ENCODE results near the gene CAMTA1. TPM values are rescaled to one million over a fixed set of nuclear protein-coding genes. Genes with fewer than 3 reads are reported as not detected.

Gene CAMTA1
- total RNA-seq, 5 donors from 2014 or later (not counting 1 experiment from before 2014, with no cell fraction given): 29.7 to 37.4 (median 34.6) TPM

DNA sequence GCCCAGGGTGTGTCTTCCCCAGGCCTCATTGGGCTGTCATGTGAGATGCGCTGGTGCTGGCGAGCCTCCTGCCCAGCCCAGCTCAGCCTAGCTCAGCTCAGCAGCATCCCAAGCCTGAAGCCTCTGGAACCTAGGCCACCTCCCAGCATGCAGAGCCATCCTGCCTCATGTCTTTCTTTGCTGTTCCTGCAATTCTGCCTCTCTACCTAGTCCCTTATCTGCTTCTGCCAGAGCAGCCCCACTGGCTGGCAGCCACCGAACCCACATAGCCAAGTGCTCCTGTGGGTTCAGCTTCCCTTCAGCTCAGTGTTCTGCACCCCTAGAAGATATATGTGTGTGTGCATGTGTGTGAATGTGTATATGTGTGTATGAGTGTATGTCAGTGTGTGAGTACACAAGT, 694.3 kb downstream of the CAMTA1 start:
- H3K4me3 ChIP-seq (ENCODE audit: control insufficient read depth in 1 of 2, extremely low read depth in 1 of 2, low read length in 1 of 2): no peak overlapping the region
- ChIA-PET CTCF (no interaction called here), POLR2A (no interaction called here)
- Mint-ChIP-seq H3K4me3 (no peak overlapping the region), H3K4me1 (no peaks in the 10 kb centered on the region), H3K27me3 (peaks cover 4 to 7% of the 10 kb centered on the region in 2 donors), H3K9me3 (no peaks in the 10 kb centered on the region), H3K36me3 (no peaks in the 10 kb centered on the region), H3K27ac (no peak overlapping the region)
- no peak for DNase-seq
- H3K9me3 ChIP-seq: no peaks in the 10 kb centered on the region
- no peak for ATAC-seq (replicated peaks in 1 of 4)
- 100% methylated on average over 3 of the region's 3 CpGs for WGBS (ENCODE audit: insufficient coverage)
- peaks cover 0 to 23% of the 10 kb centered on the region in 2 experiments for H3K27me3 ChIP-seq (replicated peaks in 1 of 2; ENCODE audit: control insufficient read depth in 2 of 2, extremely low read depth in 1 of 2, insufficient read depth in 2 of 2, low read length in 1 of 2)
- H3K36me3 ChIP-seq (ENCODE audit: control insufficient read depth in 2 of 2, extremely low read depth in 1 of 2, insufficient read depth in 1 of 2, low read length in 1 of 2): no peaks in the 10 kb centered on the region
- no peaks in the 10 kb centered on the region for H3K4me1 ChIP-seq (ENCODE audit: control insufficient read depth in 1 of 2, extremely low read depth in 1 of 2, insufficient read depth in 2 of 2, low read length in 2 of 2)
- H3K27ac ChIP-seq (ENCODE audit: low read length): no peak overlapping the region

DNA sequence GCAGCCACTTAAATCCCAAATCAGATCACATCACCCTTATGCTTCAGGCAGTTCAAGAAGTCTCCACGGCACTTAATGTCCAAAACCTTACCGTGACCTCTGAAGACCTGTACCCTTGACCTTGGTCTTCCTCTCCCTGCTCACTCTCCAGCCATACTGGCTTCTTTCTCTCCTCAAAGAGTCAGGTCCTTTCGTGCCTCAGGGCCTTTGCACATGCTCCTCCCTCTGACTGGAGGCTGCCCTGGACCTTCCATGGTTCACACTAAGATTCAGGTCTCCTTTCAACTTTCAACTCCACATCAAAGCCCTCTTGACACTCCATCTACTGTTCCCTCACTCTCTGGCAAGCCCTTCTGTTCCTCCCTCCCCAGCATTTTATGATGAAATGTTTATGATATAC, 695.9 kb downstream of the CAMTA1 start:
- Mint-ChIP-seq H3K27me3 (peaks cover 4 to 6% of the 10 kb centered on the region in 2 donors), H3K4me3 (no peak overlapping the region), H3K9me3 (no peaks in the 10 kb centered on the region), H3K36me3 (no peaks in the 10 kb centered on the region), H3K27ac (no peak overlapping the region), H3K4me1 (no peaks in the 10 kb centered on the region)
- no peak overlapping the region for H3K27ac ChIP-seq (ENCODE audit: low read length)
- WGBS (ENCODE audit: insufficient coverage): 58% methylated on average over 3 of the region's 3 CpGs
- no peak for ATAC-seq (replicated peaks in 1 of 4)
- H3K9me3 ChIP-seq: no peaks in the 10 kb centered on the region
- ChIA-PET POLR2A (no interaction called here), CTCF (no interaction called here)
- DNase-seq: no peak
- peaks cover 0 to 33% of the 10 kb centered on the region in 2 experiments for H3K27me3 ChIP-seq (replicated peaks in 1 of 2; ENCODE audit: control insufficient read depth in 2 of 2, extremely low read depth in 1 of 2, insufficient read depth in 2 of 2, low read length in 1 of 2)
- no peaks in the 10 kb centered on the region for H3K36me3 ChIP-seq (ENCODE audit: control insufficient read depth in 2 of 2, extremely low read depth in 1 of 2, insufficient read depth in 1 of 2, low read length in 1 of 2)
- H3K4me1 ChIP-seq (ENCODE audit: control insufficient read depth in 1 of 2, extremely low read depth in 1 of 2, insufficient read depth in 2 of 2, low read length in 2 of 2): no peaks in the 10 kb centered on the region
- H3K4me3 ChIP-seq (ENCODE audit: control insufficient read depth in 1 of 2, extremely low read depth in 1 of 2, low read length in 1 of 2): no peak overlapping the region

DNA sequence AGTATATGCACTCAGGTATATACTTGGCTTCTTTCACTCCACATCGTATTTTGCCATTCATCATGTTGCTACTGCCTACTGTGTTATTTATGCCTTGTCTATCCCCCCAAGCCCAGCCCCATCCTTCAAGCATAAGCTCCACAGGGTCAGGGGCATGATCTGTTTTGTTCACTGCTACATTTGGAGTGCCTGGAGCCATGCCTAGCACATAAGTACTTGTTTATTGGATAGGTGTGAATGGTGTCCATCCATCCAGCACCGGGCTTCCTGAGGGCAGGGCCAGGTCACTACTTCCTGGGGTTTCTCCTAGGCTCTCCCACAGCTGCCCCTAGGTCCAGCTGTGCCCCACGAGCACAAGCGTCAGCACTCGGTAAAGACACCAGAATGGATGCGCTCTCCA, 696.8 kb downstream of the CAMTA1 start:
- H3K27ac ChIP-seq (ENCODE audit: low read length): no peak overlapping the region
- no peaks in the 10 kb centered on the region for H3K4me1 ChIP-seq (ENCODE audit: control insufficient read depth in 1 of 2, extremely low read depth in 1 of 2, insufficient read depth in 2 of 2, low read length in 2 of 2)
- H3K4me3 ChIP-seq (ENCODE audit: control insufficient read depth in 1 of 2, extremely low read depth in 1 of 2, low read length in 1 of 2): no peak overlapping the region
- H3K4me1 Mint-ChIP-seq: no peaks in the 10 kb centered on the region
- peaks cover 4 to 6% of the 10 kb centered on the region in 2 donors for H3K27me3 Mint-ChIP-seq
- ChIA-PET POLR2A (no interaction called here), CTCF (interaction anchor here in 1 of 2 donors (0.5 kb wide), 1 partner anchor 12 kb away, joined by 4 read pairs; no protein-coding TSS in a partner anchor)
- H3K36me3 ChIP-seq (ENCODE audit: control insufficient read depth in 2 of 2, extremely low read depth in 1 of 2, insufficient read depth in 1 of 2, low read length in 1 of 2): no peaks in the 10 kb centered on the region
- no peak overlapping the region for H3K27ac Mint-ChIP-seq
- WGBS (ENCODE audit: insufficient coverage): 83% methylated on average over 2 of the region's 6 CpGs
- no peaks in the 10 kb centered on the region for H3K9me3 ChIP-seq
- no peaks in the 10 kb centered on the region for H3K9me3 Mint-ChIP-seq
- no peak for ATAC-seq (replicated peaks in 1 of 4)
- H3K4me3 Mint-ChIP-seq: no peak overlapping the region
- H3K36me3 Mint-ChIP-seq: no peaks in the 10 kb centered on the region
- DNase-seq: no peak
- peaks cover 0 to 33% of the 10 kb centered on the region in 2 experiments for H3K27me3 ChIP-seq (replicated peaks in 1 of 2; ENCODE audit: control insufficient read depth in 2 of 2, extremely low read depth in 1 of 2, insufficient read depth in 2 of 2, low read length in 1 of 2)

DNA sequence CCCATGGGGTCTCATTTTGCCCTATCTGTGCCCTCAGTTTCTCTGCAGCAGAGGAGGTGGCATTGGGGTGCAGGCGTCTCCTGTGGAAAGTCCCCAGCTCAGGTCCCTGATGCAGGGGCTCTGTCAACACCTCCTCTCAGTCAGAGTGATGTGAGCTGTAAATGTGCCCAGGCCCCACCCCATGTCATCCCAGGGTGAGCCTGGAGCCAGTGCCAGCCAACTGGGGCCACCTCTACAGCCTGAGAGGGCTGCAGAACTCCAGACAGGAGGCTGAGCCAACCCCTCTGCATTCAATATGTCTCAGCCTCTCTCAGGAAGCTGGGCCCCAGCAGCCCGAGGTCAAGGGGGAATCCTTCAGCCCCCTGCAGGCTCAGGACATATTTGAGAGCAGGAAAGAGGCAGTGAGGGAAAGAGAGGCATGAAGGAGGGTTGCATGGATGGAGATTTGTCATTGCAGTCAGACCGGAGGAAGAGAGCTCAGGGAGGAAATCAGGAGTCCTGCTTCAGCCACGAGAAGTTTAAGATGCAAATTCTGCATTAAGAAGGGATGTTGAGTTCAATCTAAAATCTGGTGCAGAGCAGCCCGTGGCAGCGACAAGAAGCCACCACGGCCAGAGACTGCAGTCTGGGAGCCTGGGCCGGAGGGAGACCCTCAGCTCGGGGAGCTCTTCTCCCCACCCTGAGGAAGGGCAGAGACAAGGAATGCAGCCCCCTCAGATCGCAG, 697.7 kb downstream of the CAMTA1 start:
- POLR2A ChIA-PET: no interaction called here
- ATAC-seq (replicated peaks in 1 of 4): no peak
- H3K4me1 ChIP-seq (ENCODE audit: control insufficient read depth in 1 of 2, extremely low read depth in 1 of 2, insufficient read depth in 2 of 2, low read length in 2 of 2): no peaks in the 10 kb centered on the region
- Mint-ChIP-seq H3K27ac (no peak overlapping the region), H3K9me3 (no peaks in the 10 kb centered on the region), H3K36me3 (no peaks in the 10 kb centered on the region), H3K4me3 (no peak overlapping the region), H3K27me3 (peaks cover 4 to 6% of the 10 kb centered on the region in 2 donors), H3K4me1 (no peaks in the 10 kb centered on the region)
- no peak overlapping the region for H3K4me3 ChIP-seq (ENCODE audit: control insufficient read depth in 1 of 2, extremely low read depth in 1 of 2, low read length in 1 of 2)
- 45% methylated on average over 8 of the region's 10 CpGs for WGBS (ENCODE audit: insufficient coverage)
- peaks cover 0 to 30% of the 10 kb centered on the region in 2 experiments for H3K27me3 ChIP-seq (replicated peaks in 1 of 2; ENCODE audit: control insufficient read depth in 2 of 2, extremely low read depth in 1 of 2, insufficient read depth in 2 of 2, low read length in 1 of 2)
- H3K36me3 ChIP-seq (ENCODE audit: control insufficient read depth in 2 of 2, extremely low read depth in 1 of 2, insufficient read depth in 1 of 2, low read length in 1 of 2): no peaks in the 10 kb centered on the region
- DNase-seq: no peak
- no peak overlapping the region for H3K27ac ChIP-seq (ENCODE audit: low read length)
- H3K9me3 ChIP-seq: no peaks in the 10 kb centered on the region
- CTCF ChIA-PET: no interaction called here

DNA sequence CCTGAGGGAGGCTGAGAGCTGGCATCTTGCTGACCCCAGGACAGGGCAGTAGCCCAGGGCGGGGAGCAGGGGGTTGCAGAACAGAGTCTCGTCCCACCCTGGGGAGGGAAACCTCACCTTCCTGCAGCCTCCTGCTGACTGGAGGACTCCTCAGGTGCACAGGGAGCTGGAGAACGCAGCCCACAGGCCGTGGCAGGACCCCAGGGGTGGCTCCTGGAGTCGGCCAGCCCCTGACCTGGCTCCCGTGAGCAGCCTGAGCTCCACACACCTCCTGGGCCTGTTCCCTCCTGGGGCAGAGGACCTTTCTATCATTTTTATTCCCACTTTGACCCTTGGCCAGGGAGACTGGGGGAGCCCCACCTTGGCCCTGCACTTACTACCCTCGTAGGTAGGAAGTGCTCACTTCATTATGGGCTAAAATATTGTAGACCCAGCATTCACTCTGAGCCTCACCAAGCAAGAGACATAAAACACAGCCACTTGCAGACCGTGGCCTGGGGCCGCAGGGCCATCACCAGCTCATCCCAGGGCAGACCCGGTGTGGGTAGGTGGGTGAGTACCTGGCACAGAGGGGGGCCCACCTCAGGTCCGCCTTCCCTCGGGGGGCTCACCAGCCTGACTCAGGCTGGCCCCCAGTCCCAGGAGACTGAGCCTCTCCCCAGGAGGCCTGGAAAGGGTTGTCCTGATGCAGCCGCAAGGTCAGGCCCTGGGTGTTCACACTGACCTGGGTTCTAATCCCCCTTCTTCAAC, 698.6 kb downstream of the CAMTA1 start:
- H3K27ac ChIP-seq (ENCODE audit: low read length): no peak overlapping the region
- Mint-ChIP-seq H3K4me1 (no peaks in the 10 kb centered on the region), H3K9me3 (no peaks in the 10 kb centered on the region), H3K36me3 (no peaks in the 10 kb centered on the region), H3K27ac (no peak overlapping the region), H3K4me3 (no peak overlapping the region), H3K27me3 (peaks cover 4 to 6% of the 10 kb centered on the region in 2 donors)
- WGBS (ENCODE audit: insufficient coverage): 72% methylated on average over 7 of the region's 13 CpGs
- ChIA-PET CTCF (no interaction called here), POLR2A (no interaction called here)
- H3K27me3 ChIP-seq (replicated peaks in 1 of 2; ENCODE audit: control insufficient read depth in 2 of 2, extremely low read depth in 1 of 2, insufficient read depth in 2 of 2, low read length in 1 of 2): peaks cover 0 to 31% of the 10 kb centered on the region in 2 experiments
- no peaks in the 10 kb centered on the region for H3K4me1 ChIP-seq (ENCODE audit: control insufficient read depth in 1 of 2, extremely low read depth in 1 of 2, insufficient read depth in 2 of 2, low read length in 2 of 2)
- H3K9me3 ChIP-seq: no peaks in the 10 kb centered on the region
- no peaks in the 10 kb centered on the region for H3K36me3 ChIP-seq (ENCODE audit: control insufficient read depth in 2 of 2, extremely low read depth in 1 of 2, insufficient read depth in 1 of 2, low read length in 1 of 2)
- ATAC-seq (replicated peaks in 1 of 4) (no peak), DNase-seq (no peak)
- H3K4me3 ChIP-seq (ENCODE audit: control insufficient read depth in 1 of 2, extremely low read depth in 1 of 2, low read length in 1 of 2): no peak overlapping the region

DNA sequence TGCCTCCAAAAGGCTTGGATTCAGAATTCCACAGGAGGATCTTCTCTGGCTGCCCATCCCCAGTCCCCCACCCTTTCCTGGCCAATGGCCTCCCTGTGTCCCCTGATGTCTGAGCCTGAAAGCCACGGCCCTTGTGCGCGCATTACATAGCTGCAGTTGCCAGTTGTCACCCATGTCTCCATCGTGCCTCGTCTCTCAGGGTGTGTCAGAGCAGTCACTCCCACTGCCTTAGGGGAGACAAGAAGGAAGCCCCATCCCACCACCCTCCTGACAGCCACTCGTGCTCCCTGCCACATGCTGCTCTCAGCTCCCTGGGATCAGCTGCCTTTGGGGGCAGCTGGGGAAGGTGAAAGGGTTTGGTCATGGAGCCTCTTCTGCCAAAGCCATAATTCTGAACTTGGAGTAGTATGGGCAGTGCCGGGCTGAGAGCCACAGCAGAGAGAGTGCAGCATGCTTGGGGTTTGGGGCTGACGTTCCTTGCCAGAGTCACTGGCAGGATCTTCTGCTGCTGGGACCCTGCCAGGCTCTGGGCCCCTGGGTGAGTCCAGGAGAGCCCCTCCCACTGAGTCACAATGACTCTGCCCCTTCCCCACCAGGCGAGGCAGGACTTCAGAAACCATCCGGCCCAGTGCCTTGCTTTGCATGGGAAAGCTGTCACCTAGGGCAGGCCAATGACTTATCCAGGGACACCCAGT, 700.0 kb downstream of the CAMTA1 start:
- ATAC-seq (replicated peaks in 1 of 4): no peak
- no peak overlapping the region for H3K4me3 ChIP-seq (ENCODE audit: control insufficient read depth in 1 of 2, extremely low read depth in 1 of 2, low read length in 1 of 2)
- H3K4me1 Mint-ChIP-seq: no peaks in the 10 kb centered on the region
- CTCF ChIA-PET: no interaction called here
- POLR2A ChIA-PET: no interaction called here
- no peak overlapping the region for H3K27ac ChIP-seq (ENCODE audit: low read length)
- peaks cover 0 to 40% of the 10 kb centered on the region in 2 experiments for H3K27me3 ChIP-seq (replicated peaks in 1 of 2; ENCODE audit: control insufficient read depth in 2 of 2, extremely low read depth in 1 of 2, insufficient read depth in 2 of 2, low read length in 1 of 2)
- no peak for DNase-seq
- no peak overlapping the region for H3K4me3 Mint-ChIP-seq
- H3K27me3 Mint-ChIP-seq: peaks cover 4 to 6% of the 10 kb centered on the region in 2 donors
- H3K27ac Mint-ChIP-seq: no peak overlapping the region
- H3K9me3 Mint-ChIP-seq: no peaks in the 10 kb centered on the region
- H3K36me3 ChIP-seq (ENCODE audit: control insufficient read depth in 2 of 2, extremely low read depth in 1 of 2, insufficient read depth in 1 of 2, low read length in 1 of 2): no peaks in the 10 kb centered on the region
- no peaks in the 10 kb centered on the region for H3K4me1 ChIP-seq (ENCODE audit: control insufficient read depth in 1 of 2, extremely low read depth in 1 of 2, insufficient read depth in 2 of 2, low read length in 2 of 2)
- H3K36me3 Mint-ChIP-seq: no peaks in the 10 kb centered on the region
- 71% methylated on average over 6 of the region's 10 CpGs for WGBS (ENCODE audit: insufficient coverage)
- H3K9me3 ChIP-seq: no peaks in the 10 kb centered on the region

Measured in T-cell (primary cell).